Measurements from ENCODE around the gene S100A9.

GRCh38 chr1:153342178-153342577, 15.5 kb upstream of the S100A9 start:
- TF ChIP-seq NFYB (CRISPR knock-in tag; conservative IDR thresholded peaks at IDR 0.05; ENCODE audit: low read depth) (no peak), NFATC4 (CRISPR knock-in tag; IDR thresholded peaks at IDR 0.05) (no peak), SMAD3 (CRISPR knock-in tag; IDR thresholded peaks at IDR 0.05; ENCODE audit: borderline replicate concordance) (no peak)
